Keratinocyte (primary cell): Measurements from ENCODE around the gene RFPL2. TPM values are rescaled to one million over a fixed set of nuclear protein-coding genes. Genes with fewer than 3 reads are reported as not detected.

Source experiments
- DNase-seq: peaks from one replicate; pipeline ENCODE4 v3.0.0-alpha.2; 2011; ENCODE audit warnings: low read depth, missing footprints, low spot score
- FAIRE-seq: peaks from 2 replicates; lab custom pipeline; 2011; peaks lifted over from hg19 to GRCh38; lab: Jason Lieb, UNC
- H2AFZ ChIP-seq: 2 replicates; pipeline ENCODE4 v1.6.0; 2012; ENCODE audit warnings: low read length, control low read depth, inconsistent platforms; ENCODE audit not compliant: control insufficient read depth
- H3K27ac ChIP-seq: 2 replicates; pipeline ENCODE4 v1.5.1; 2011; ENCODE audit warnings: low read length; ENCODE audit not compliant: control insufficient read depth, insufficient read depth
- H3K27me3 ChIP-seq: 3 replicates; pipeline ENCODE4 v1.6.0; 2011; ENCODE audit warnings: low read length; ENCODE audit not compliant: control insufficient read depth, insufficient read depth; ENCODE audit errors: extremely low read depth
- H3K36me3 ChIP-seq, 2 experiments: 2 replicates in 1 of 2; 3 replicates in 1 of 2; pipeline ENCODE4 v1.5.1; 2011; ENCODE audit warnings: low read length in 2 of 2, mild to moderate bottlenecking in 1 of 2; ENCODE audit not compliant: control insufficient read depth in 2 of 2, insufficient read depth in 2 of 2; ENCODE audit errors: extremely low read depth in 1 of 2
- H3K4me1 ChIP-seq: 3 replicates; pipeline ENCODE4 v1.5.1; 2011; ENCODE audit warnings: low read length; ENCODE audit not compliant: control insufficient read depth, insufficient read depth; ENCODE audit errors: extremely low read depth
- H3K4me2 ChIP-seq: 3 replicates; pipeline ENCODE4 v1.6.0; 2011; ENCODE audit warnings: low read depth, low read length; ENCODE audit not compliant: control insufficient read depth, insufficient read depth; ENCODE audit errors: extremely low read depth
- H3K4me3 ChIP-seq, 3 experiments: fragments of 200-600 bp in 1 of 3; sonication (generic) in 1 of 3; 2 replicates in 2 of 3; 3 replicates in 1 of 3; pipeline ENCODE4 v1.5.1; 2011 to 2016; ENCODE audit warnings: low read length in 3 of 3, mild to moderate bottlenecking in 3 of 3, control low read depth in 2 of 3, inconsistent platforms in 1 of 3, low read depth in 1 of 3, mixed read lengths in 1 of 3, mixed run types in 1 of 3, moderate library complexity in 1 of 3; ENCODE audit not compliant: control insufficient read depth in 2 of 3, insufficient read depth in 2 of 3; ENCODE audit errors: extremely low read depth in 1 of 3
- H3K79me2 ChIP-seq: 2 replicates; pipeline ENCODE4 v1.6.0; 2012; ENCODE audit warnings: low read length; ENCODE audit not compliant: control insufficient read depth, insufficient read depth
- H3K9ac ChIP-seq: 3 replicates; pipeline ENCODE4 v1.6.0; 2011; ENCODE audit warnings: low read length; ENCODE audit not compliant: control insufficient read depth, insufficient read depth; ENCODE audit errors: extremely low read depth
- H3K9me1 ChIP-seq: 3 replicates; pipeline ENCODE4 v1.6.0; 2011; ENCODE audit warnings: low read length; ENCODE audit not compliant: control insufficient read depth, insufficient read depth; ENCODE audit errors: extremely low read depth
- H3K9me3 ChIP-seq: 2 replicates; pipeline ENCODE4 v1.5.1; 2012; ENCODE audit warnings: low read depth, low read length; ENCODE audit not compliant: control insufficient read depth
- H4K20me1 ChIP-seq: 3 replicates; pipeline ENCODE4 v1.6.0; 2011; ENCODE audit warnings: low read length; ENCODE audit not compliant: control insufficient read depth, insufficient read depth; ENCODE audit errors: extremely low read depth
- EZH2 ChIP-seq: IDR thresholded peaks from one replicate; pipeline ENCODE4 v1.6.1; 2012; ENCODE audit warnings: inconsistent platforms, mild to moderate bottlenecking, low read length, moderate library complexity
- dilution Hi-C: fragments of 300-500 bp; cut with MboI; formaldehyde crosslinking; loops from one replicate; pipeline ENCODE4 v1.7.0; 2020; ENCODE audit warnings: low sequenced_read_pairs; ENCODE audit not compliant: extremely low pct_ligation_motif_present
- polyA plus RNA-seq, 5 experiments: library from polyadenylated mRNA; depleted of rRNA in 3 of 5; stranded (reverse) in 3 of 5; stranded (forward) in 1 of 5; unstranded in 1 of 5; fragments of >200 nt; gene quantifications; 1 replicate in 1 of 5; 2 replicates in 3 of 5; 3 replicates in 1 of 5; pipeline versions ENCODE4 v1.2.1 to v1.2.3, GENCODE V29; 2011 to 2012; ENCODE audit warnings: missing spikeins in 2 of 5, low read depth in 1 of 5, low replicate concordance in 1 of 5
- TF ChIP-seq, protein P1 (sequence below), 3 experiments: IDR thresholded peaks in 1 of 3; conservative IDR thresholded peaks in 1 of 3; optimal IDR thresholded peaks in 1 of 3; 2 replicates in 2 of 3; 3 replicates in 1 of 3; pipeline versions ENCODE3 to v1.5.1; 2011; ENCODE audit warnings: low read length in 3 of 3, mild to moderate bottlenecking in 3 of 3, moderate library complexity in 2 of 3, control low read depth in 1 of 3, inconsistent platforms in 1 of 3; ENCODE audit not compliant: insufficient read depth in 2 of 3; ENCODE audit errors: extremely low read depth in 1 of 3

RFPL2 gene
- polyA plus RNA-seq, 1 donor (not counting 4 experiments of a cell fraction or from before 2014, with no cell fraction given): not detected

- Histone ChIP-seq H3K4me1 (no peaks in the 10 kb centered on the region), H3K79me2 (no peaks in the 10 kb centered on the region), H3K4me3 (no peak overlapping the region), H3K9me3 (no peaks in the 10 kb centered on the region), H3K27ac (no peak overlapping the region), H3K36me3 (no peaks in the 10 kb centered on the region), H4K20me1 (no peaks in the 10 kb centered on the region), H3K9me1 (no peaks in the 10 kb centered on the region), H2AFZ (no peak overlapping the region), H3K27me3 (no peaks in the 10 kb centered on the region), H3K9ac (no peak overlapping the region), H3K4me2 (no peak overlapping the region)
- FAIRE-seq (no peak), DNase-seq (no peak)
- TF ChIP-seq EZH2: no peak
- TF ChIP-seq, protein P1, sequence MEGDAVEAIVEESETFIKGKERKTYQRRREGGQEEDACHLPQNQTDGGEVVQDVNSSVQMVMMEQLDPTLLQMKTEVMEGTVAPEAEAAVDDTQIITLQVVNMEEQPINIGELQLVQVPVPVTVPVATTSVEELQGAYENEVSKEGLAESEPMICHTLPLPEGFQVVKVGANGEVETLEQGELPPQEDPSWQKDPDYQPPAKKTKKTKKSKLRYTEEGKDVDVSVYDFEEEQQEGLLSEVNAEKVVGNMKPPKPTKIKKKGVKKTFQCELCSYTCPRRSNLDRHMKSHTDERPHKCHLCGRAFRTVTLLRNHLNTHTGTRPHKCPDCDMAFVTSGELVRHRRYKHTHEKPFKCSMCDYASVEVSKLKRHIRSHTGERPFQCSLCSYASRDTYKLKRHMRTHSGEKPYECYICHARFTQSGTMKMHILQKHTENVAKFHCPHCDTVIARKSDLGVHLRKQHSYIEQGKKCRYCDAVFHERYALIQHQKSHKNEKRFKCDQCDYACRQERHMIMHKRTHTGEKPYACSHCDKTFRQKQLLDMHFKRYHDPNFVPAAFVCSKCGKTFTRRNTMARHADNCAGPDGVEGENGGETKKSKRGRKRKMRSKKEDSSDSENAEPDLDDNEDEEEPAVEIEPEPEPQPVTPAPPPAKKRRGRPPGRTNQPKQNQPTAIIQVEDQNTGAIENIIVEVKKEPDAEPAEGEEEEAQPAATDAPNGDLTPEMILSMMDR (optimal IDR thresholded peaks at IDR 0.05 in 1 of 3, IDR thresholded peaks at IDR 0.05 in 1 of 3, conservative IDR thresholded peaks at IDR 0.05 in 1 of 3; ENCODE audit: extremely low read depth in 1 of 3, insufficient read depth in 2 of 3, low read length in 3 of 3): no peak
- dilution Hi-C loops: no loop called here
Observed at GRCh38 chr22:32237906-32238305, 33.0 kb upstream of the RFPL2 start.

DNA sequence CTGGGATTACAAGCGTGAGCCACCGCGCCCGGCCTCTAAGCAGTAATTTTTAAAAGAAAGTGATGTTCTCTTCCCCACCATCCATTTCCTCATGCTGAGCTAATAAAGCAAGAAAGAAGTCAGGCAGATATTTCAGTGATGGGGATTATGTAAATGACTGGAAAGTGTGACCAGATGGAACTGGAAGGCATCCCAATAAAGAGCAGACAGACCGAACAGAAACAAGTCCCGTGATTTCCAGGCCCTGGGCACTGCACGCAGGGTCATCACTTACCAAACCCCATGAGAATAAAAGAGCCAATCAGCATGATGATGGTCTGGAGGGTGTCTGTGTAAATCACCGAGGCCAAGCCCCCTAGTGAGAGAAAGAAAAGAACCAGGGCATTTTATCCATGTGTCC, 32.1 kb upstream of the RFPL2 start:
- FAIRE-seq (no peak), DNase-seq (no peak)
- Histone ChIP-seq H3K27ac (no peak overlapping the region), H3K9me3 (no peaks in the 10 kb centered on the region), H3K9ac (no peak overlapping the region), H3K4me2 (no peak overlapping the region), H3K36me3 (no peaks in the 10 kb centered on the region), H3K4me1 (no peaks in the 10 kb centered on the region), H3K27me3 (no peaks in the 10 kb centered on the region), H3K9me1 (no peaks in the 10 kb centered on the region), H3K79me2 (no peaks in the 10 kb centered on the region), H2AFZ (no peak overlapping the region), H3K4me3 (no peak overlapping the region), H4K20me1 (no peaks in the 10 kb centered on the region)
- TF ChIP-seq EZH2: no peak
- TF ChIP-seq, protein P1 (optimal IDR thresholded peaks at IDR 0.05 in 1 of 3, IDR thresholded peaks at IDR 0.05 in 1 of 3, conservative IDR thresholded peaks at IDR 0.05 in 1 of 3; ENCODE audit: extremely low read depth in 1 of 3, insufficient read depth in 2 of 3, low read length in 3 of 3): no peak
- dilution Hi-C loops: no loop called here
